Measurements from ENCODE around the gene TNFSF12. TPM values are rescaled to one million over a fixed set of nuclear protein-coding genes. Genes with fewer than 3 reads are reported as not detected.
A peak's percentile ranks its signal among the peaks of the same experiment; 100 is the strongest.

The TNFSF12 gene
- polyA plus RNA-seq, 1 experiment: 49.5 TPM

DNA sequence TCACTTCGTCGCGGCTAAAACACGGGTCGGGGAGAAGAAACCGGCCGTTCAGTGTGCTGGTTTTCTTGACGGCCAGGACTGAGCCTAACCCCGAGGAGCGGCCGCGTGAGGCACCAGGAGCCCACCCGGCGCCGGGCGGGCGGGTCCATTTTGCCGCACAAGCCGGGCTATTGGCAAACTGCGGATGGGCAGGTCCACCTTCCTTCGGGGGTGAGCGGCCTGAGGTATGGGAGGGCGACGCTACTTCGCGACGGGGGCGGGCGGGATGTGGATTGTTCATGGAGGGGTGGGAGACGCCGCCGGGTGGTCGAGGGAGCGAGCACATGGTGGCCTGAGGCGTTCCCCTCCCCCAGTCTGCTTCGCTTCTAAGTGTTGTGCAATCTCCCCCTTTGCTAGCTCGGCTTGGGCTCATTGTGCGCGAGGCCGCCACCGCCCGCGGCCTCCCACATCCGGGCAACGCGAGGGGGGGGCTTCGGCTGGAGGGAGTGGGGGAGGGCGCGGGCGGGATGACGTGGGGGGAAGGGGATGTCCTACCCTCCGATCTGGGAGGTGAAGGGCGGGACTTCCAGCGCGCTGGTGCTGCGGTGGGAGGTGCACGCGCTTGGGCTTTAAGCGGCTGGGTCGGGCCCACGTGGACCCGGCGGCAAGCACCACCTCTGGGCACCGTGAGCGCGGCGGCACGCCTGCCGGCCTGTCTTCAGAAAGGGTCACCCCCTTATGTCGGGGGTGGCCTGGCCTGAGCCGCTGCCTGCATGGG lies 24.6 kb downstream of the TNFSF12 start:
- POLR2A ChIA-PET: interaction anchor here (0.6 to 1.8 kb wide), 3 partner anchors 10 to 89 kb away, joined by 3 to 16 read pairs (median 5); partner anchors contain the start of genes MPDU1 and POLR2A
- CTCF ChIA-PET: interaction anchor here (0.7 to 4.5 kb wide), 5 partner anchors 10 to 143 kb away, joined by 3 to 29 read pairs (median 6); partner anchors contain the start of genes MPDU1, SENP3 and SOX15

DNA sequence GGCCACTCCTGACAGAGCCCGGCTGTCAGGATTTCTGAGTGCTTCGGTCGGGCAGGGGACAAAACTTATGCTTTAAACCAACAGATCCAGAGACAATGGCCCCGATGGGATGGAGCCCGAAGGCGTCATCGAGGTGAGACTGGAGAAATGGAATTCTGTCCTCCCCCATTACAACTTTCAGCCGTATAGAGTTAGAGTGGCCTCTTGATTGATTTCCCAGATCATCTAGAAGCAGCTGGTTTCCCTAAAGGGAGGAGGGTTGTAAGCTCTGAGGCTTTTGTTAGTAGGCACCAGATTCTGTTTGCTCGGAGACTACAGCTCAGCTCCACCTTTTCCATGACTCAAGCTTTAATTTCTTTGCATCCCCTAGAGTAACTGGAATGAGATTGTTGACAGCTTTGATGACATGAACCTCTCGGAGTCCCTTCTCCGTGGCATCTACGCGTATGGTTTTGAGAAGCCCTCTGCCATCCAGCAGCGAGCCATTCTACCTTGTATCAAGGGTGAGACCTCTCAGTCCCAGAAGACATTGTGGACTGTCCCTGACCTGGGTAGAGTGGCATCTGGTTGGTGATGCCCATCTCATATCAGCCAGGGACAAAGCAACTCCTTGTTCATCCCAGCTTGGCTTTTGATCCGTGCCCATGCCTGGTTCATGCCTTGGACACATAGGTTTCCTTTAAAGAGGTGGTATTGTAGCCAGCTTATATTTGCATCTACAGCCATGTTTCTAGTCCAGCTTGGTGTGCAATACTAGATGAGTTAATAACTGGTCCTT lies 25.5 kb downstream of the TNFSF12 start:
- DNase-seq (ENCODE audit: low read depth): no peak
- POLR2A ChIA-PET: interaction anchor here (0.6 to 1.8 kb wide), 6 partner anchors 9 to 224 kb away, joined by 3 to 16 read pairs (median 5); partner anchors contain the start of genes MPDU1 and TP53
- no peaks in the 10 kb centered on the region for H3K27me3 ChIP-seq (ENCODE audit: control insufficient read depth, insufficient read depth, low read length)
- CTCF ChIA-PET: interaction anchor here (0.6 to 4.5 kb wide), 8 partner anchors 9 to 142 kb away, joined by 3 to 29 read pairs (median 3); partner anchors contain the start of genes MPDU1, SENP3, SOX15 and TP53
- peaks cover 51% of the 10 kb centered on the region for H3K36me3 ChIP-seq (ENCODE audit: control insufficient read depth, insufficient read depth, low read length)
- H3K4me3 ChIP-seq (ENCODE audit: low read depth, low read length): peak overlapping the region; percentile 100
- TF ChIP-seq, protein P1, sequence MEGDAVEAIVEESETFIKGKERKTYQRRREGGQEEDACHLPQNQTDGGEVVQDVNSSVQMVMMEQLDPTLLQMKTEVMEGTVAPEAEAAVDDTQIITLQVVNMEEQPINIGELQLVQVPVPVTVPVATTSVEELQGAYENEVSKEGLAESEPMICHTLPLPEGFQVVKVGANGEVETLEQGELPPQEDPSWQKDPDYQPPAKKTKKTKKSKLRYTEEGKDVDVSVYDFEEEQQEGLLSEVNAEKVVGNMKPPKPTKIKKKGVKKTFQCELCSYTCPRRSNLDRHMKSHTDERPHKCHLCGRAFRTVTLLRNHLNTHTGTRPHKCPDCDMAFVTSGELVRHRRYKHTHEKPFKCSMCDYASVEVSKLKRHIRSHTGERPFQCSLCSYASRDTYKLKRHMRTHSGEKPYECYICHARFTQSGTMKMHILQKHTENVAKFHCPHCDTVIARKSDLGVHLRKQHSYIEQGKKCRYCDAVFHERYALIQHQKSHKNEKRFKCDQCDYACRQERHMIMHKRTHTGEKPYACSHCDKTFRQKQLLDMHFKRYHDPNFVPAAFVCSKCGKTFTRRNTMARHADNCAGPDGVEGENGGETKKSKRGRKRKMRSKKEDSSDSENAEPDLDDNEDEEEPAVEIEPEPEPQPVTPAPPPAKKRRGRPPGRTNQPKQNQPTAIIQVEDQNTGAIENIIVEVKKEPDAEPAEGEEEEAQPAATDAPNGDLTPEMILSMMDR (IDR thresholded peaks at IDR 0.05; ENCODE audit: insufficient read depth, low read depth, low read length): no peak

More for the DNA sequence above, 24.6 kb downstream of the TNFSF12 start:
- no peaks in the 10 kb centered on the region for H3K27me3 ChIP-seq (ENCODE audit: control insufficient read depth, insufficient read depth, low read length)
- TF ChIP-seq, protein P1 (IDR thresholded peaks at IDR 0.05; ENCODE audit: insufficient read depth, low read depth, low read length): no peak
- H3K36me3 ChIP-seq (ENCODE audit: control insufficient read depth, insufficient read depth, low read length): peaks cover 52% of the 10 kb centered on the region
- H3K4me3 ChIP-seq (ENCODE audit: low read depth, low read length): peak overlapping the region; percentile 100
- DNase-seq (ENCODE audit: low read depth): peak; percentile 50

- peaks cover 46% of the 10 kb centered on the region for H3K36me3 ChIP-seq (ENCODE audit: control insufficient read depth, insufficient read depth, low read length)
- TF ChIP-seq, protein P1 (IDR thresholded peaks at IDR 0.05; ENCODE audit: insufficient read depth, low read depth, low read length): no peak
- no peaks in the 10 kb centered on the region for H3K27me3 ChIP-seq (ENCODE audit: control insufficient read depth, insufficient read depth, low read length)
- DNase-seq (ENCODE audit: low read depth): no peak
- CTCF ChIA-PET: interaction anchor here (0.7 to 4.5 kb wide), 5 partner anchors 8 to 112 kb away, joined by 3 to 29 read pairs (median 6); partner anchors contain the start of genes MPDU1, SOX15 and TP53
- POLR2A ChIA-PET: interaction anchor here (0.6 to 1.7 kb wide), 3 partner anchors 12 to 172 kb away, joined by 5 to 6 read pairs (median 6); partner anchors contain the start of genes TMEM256 and TP53
- H3K4me3 ChIP-seq (ENCODE audit: low read depth, low read length): no peak overlapping the region
These were observed 26.6 kb downstream of the TNFSF12 start for GRCh38 chr17:7575481-7575883.

DNA sequence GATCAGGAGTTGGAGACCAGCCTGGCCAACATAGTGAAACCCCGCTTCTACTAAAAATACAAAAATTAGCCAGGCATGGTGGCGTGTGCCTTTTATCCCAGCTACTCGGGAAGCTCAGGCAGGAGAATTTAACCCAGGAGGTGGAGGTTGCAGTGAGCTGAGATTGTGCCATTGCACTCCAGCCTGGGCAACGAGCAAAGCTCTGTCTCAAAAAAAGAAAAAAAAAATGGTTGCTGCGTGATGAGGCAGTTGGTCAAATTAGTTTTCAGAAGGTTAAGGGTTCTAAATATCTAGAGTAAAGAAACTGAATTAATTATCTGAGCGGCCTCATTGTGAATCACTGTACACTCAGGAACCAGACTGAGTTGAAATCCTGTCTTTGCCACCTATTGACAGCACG lies 27.1 kb downstream of the TNFSF12 start:
- Histone ChIP-seq H3K4me3 (ENCODE audit: low read depth, low read length) (no peak overlapping the region), H3K36me3 (ENCODE audit: control insufficient read depth, insufficient read depth, low read length) (peaks cover 42% of the 10 kb centered on the region)
- CTCF ChIA-PET: interaction anchor here (1.0 to 4.5 kb wide), 3 partner anchors 13 to 111 kb away, joined by 5 to 29 read pairs (median 6); partner anchors contain the start of genes SOX15 and TP53

More for the DNA sequence above, 27.1 kb downstream of the TNFSF12 start:
- H3K27me3 ChIP-seq (ENCODE audit: control insufficient read depth, insufficient read depth, low read length): no peaks in the 10 kb centered on the region
- TF ChIP-seq, protein P1 (IDR thresholded peaks at IDR 0.05; ENCODE audit: insufficient read depth, low read depth, low read length): no peak
- POLR2A ChIA-PET: interaction anchor here (0.6 kb wide), 1 partner anchor 172 kb away, joined by 6 read pairs; the partner anchor contains the start of gene TMEM256
- DNase-seq (ENCODE audit: low read depth): no peak
